Smooth muscle cell (in vitro differentiated cells): ENCODE measurements around the gene EFCAB8. TPM values are rescaled to one million over a fixed set of nuclear protein-coding genes. Genes with fewer than 3 reads are reported as not detected.

Experiments
- DNase-seq: peaks from one replicate; lab custom pipeline; 2025; ENCODE audit not compliant: unreplicated experiment; lab: John Stamatoyannopoulos, UW
- H2AFZ ChIP-seq: fragments of 200-600 bp; sonication (generic); 2 replicates; pipeline ENCODE4 v1.6.0; 2016; ENCODE audit warnings: antibody characterized with exemption, low read depth, mild to moderate bottlenecking
- H3F3A ChIP-seq: fragments of 200-600 bp; sonication (generic); 2 replicates; pipeline ENCODE4 v1.6.0; 2017; ENCODE audit warnings: antibody characterized with exemption, low read depth
- H3K27ac ChIP-seq: fragments of 200-600 bp; sonication (generic); 2 replicates; pipeline ENCODE4 v1.5.1; 2016; ENCODE audit warnings: low read depth, mild to moderate bottlenecking
- H3K27me3 ChIP-seq: fragments of 200-600 bp; sonication (generic); 2 replicates; pipeline ENCODE4 v1.6.1; 2016; ENCODE audit warnings: low read depth, mild to moderate bottlenecking
- H3K36me3 ChIP-seq: fragments of 200-600 bp; sonication (generic); 2 replicates; pipeline ENCODE4 v1.5.1; 2016; ENCODE audit warnings: low read depth
- H3K4me1 ChIP-seq: fragments of 200-600 bp; sonication (generic); 2 replicates; pipeline ENCODE4 v1.5.1; 2016; ENCODE audit warnings: low read depth
- H3K4me2 ChIP-seq: fragments of 200-600 bp; sonication (generic); 2 replicates; pipeline ENCODE4 v1.6.0; 2016; ENCODE audit warnings: mild to moderate bottlenecking
- H3K4me3 ChIP-seq: fragments of 200-600 bp; sonication (generic); 2 replicates; pipeline ENCODE4 v1.5.1; 2016; ENCODE audit warnings: mild to moderate bottlenecking
- H3K79me2 ChIP-seq: fragments of 200-600 bp; sonication (generic); 2 replicates; pipeline ENCODE4 v1.6.0; 2016; ENCODE audit warnings: low read depth, mild to moderate bottlenecking
- H3K9ac ChIP-seq: fragments of 200-600 bp; sonication (generic); 2 replicates; pipeline ENCODE4 v1.6.0; 2016; ENCODE audit warnings: low read depth
- H3K9me3 ChIP-seq: fragments of 200-600 bp; sonication (generic); replicated peaks from 2 replicates; pipeline ENCODE4 v1.5.1; 2016; ENCODE audit warnings: low read depth
- H4K20me1 ChIP-seq: fragments of 200-600 bp; sonication (generic); 2 replicates; pipeline ENCODE4 v1.6.0; 2016; ENCODE audit warnings: low read depth
- CTCF ChIP-seq: fragments of 200-600 bp; sonication (generic); IDR thresholded peaks from 2 replicates; pipeline ENCODE4 v1.5.1; 2017; ENCODE audit warnings: borderline replicate concordance, mild to moderate bottlenecking, antibody characterized with exemption; ENCODE audit not compliant: insufficient read depth, poor library complexity, severe bottlenecking
- WGBS: methylation state at CpG from one replicate; pipeline ENCODE4 v1.1.7; 2016; ENCODE audit warnings: low lambda C conversion rate; 5-methylcytosine and 5-hydroxymethylcytosine counted together
- polyA plus RNA-seq: library from polyadenylated mRNA; unstranded; fragments of >200 nt; fragmentation: Nextera tagmentation; extraction: Ambion mirVana; gene quantifications from 2 replicates; pipeline ENCODE4 v1.2.1, GENCODE V29; 2016
- total RNA-seq: library from RNA; depleted of rRNA; stranded (reverse); fragments of >200 nt; gene quantifications from 2 replicates; pipeline ENCODE4 v1.2.3, GENCODE V29; 2014

The EFCAB8 gene
- 1.7 TPM in 1 of 2 replicates, not detected in the other for total RNA-seq
- 0.25 and 0.58 TPM in 2 replicates for polyA plus RNA-seq

GRCh38 chr20:32858701-32859372 is at the start of gene EFCAB8:
Gene EFCAB8, plus strand, starts transcription at chr20:32858923. Its CDS starts 4,870 bp downstream, at chr20:32863793.
- H3F3A ChIP-seq = no peaks in the 10 kb centered on the region
- no peaks in the 10 kb centered on the region for H3K4me1 ChIP-seq
- no peaks in the 10 kb centered on the region for H3K36me3 ChIP-seq
- 87% methylated on average over 8 of the region's 8 CpGs for WGBS
- H3K27me3 ChIP-seq = no peaks in the 10 kb centered on the region
- no peak within 1 kb of the TSS for H2AFZ ChIP-seq
- H3K4me3 ChIP-seq = no peak within 1 kb of the TSS
- H3K4me2 ChIP-seq = no peak within 1 kb of the TSS
- no peak for DNase-seq
- no peak within 1 kb of the TSS for H3K9ac ChIP-seq
- H3K79me2 ChIP-seq = no peaks in the 10 kb centered on the region
- no peak within 1 kb of the TSS for H3K27ac ChIP-seq
- H4K20me1 ChIP-seq = peaks cover 47% of the 10 kb centered on the region
- H3K9me3 ChIP-seq = no peaks in the 10 kb centered on the region
- no peak for TF ChIP-seq CTCF

GRCh38 chr20:32809907-32810306 is 48.8 kb upstream of the EFCAB8 start:
- Histone ChIP-seq H3K9ac (no peak overlapping the region), H3K36me3 (no peaks in the 10 kb centered on the region), H3K4me1 (peaks cover 8% of the 10 kb centered on the region), H3K27ac (no peak overlapping the region), H4K20me1 (no peaks in the 10 kb centered on the region), H3K4me2 (no peak overlapping the region), H3F3A (no peaks in the 10 kb centered on the region), H3K9me3 (no peaks in the 10 kb centered on the region), H2AFZ (no peak overlapping the region), H3K27me3 (no peaks in the 10 kb centered on the region), H3K4me3 (no peak overlapping the region), H3K79me2 (no peaks in the 10 kb centered on the region)
- DNase-seq = no peak
- TF ChIP-seq CTCF = no peak
- WGBS = 96% methylated on average over 4 of the region's 4 CpGs

- Histone ChIP-seq H3K4me2 (no peak overlapping the region), H2AFZ (no peak overlapping the region), H3K36me3 (no peaks in the 10 kb centered on the region), H3K79me2 (no peaks in the 10 kb centered on the region), H3F3A (no peaks in the 10 kb centered on the region), H3K4me3 (no peak overlapping the region), H4K20me1 (no peaks in the 10 kb centered on the region), H3K27ac (no peak overlapping the region), H3K9me3 (no peaks in the 10 kb centered on the region), H3K4me1 (peaks cover 8% of the 10 kb centered on the region), H3K27me3 (no peaks in the 10 kb centered on the region), H3K9ac (no peak overlapping the region)
- WGBS = 81% methylated on average over 5 of the region's 5 CpGs
- no peak for TF ChIP-seq CTCF
- no peak for DNase-seq
These were observed 47.8 kb upstream of the EFCAB8 start for GRCh38 chr20:32810941-32811340.

GRCh38 chr20:32811886-32812285 is 46.8 kb upstream of the EFCAB8 start:
- WGBS = 91% methylated on average over 6 of the region's 6 CpGs
- Histone ChIP-seq H3K36me3 (no peaks in the 10 kb centered on the region), H3K27me3 (no peaks in the 10 kb centered on the region), H4K20me1 (no peaks in the 10 kb centered on the region), H3K27ac (no peak overlapping the region), H3F3A (no peaks in the 10 kb centered on the region), H3K9me3 (no peaks in the 10 kb centered on the region), H3K4me1 (peaks cover 8% of the 10 kb centered on the region), H3K9ac (no peak overlapping the region), H3K4me2 (no peak overlapping the region), H2AFZ (no peak overlapping the region), H3K79me2 (no peaks in the 10 kb centered on the region), H3K4me3 (no peak overlapping the region)
- DNase-seq = no peak
- TF ChIP-seq CTCF = no peak
